ENCODE measurements around the gene SEMG2. TPM values are rescaled to one million over a fixed set of nuclear protein-coding genes. Genes with fewer than 3 reads are reported as not detected.

Gene SEMG2
- polyA plus RNA-seq, 3 donors: not detected

DNA sequence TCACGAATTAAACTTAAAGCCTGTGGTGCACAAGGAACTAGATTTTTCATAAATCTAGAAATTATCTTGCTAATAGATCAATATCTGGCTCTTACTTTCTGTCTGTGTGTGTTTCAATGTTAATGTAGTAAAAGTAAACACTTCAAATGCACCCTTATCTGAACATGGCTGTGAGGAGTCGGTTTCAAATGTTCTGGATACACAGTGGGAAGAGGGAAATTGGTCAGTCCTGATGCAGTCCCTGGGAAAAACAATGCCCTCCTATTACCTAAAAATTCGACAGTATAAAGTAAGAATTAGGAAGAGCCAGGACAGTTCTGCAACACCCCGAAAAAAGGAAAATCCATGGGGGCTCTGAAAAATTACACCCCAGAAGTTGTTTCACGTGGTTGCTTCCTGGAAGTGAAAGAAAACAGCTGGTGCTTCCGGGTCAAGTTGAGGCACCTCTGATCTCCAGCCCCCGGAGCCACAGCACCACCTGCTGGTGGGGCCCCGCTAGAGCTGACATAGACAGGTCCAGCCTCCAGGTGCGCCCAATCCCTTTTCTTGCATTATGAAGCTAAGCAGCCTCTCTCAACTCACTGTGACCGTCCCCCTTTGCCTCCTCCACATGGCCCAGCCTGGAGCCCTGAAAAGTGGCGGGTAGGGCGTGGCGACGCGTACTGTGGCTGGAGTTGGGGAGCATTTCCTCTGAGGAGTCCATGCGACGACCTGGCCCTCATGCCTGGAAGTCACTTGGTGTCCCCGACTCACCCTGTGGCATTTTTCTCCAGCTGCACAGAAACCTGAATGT lies 8.3 kb downstream of the SEMG2 start:
- DNase-seq: peak in 2 of 3 donors; percentile 11 to 26
- WGBS (ENCODE audit: insufficient coverage): 62% methylated on average over 13 of the region's 18 CpGs
- Histone ChIP-seq H3K27me3 (ENCODE audit: control insufficient read depth in 2 of 2, insufficient read depth in 2 of 2, low read length in 2 of 2) (peaks cover 2 to 11% of the 10 kb centered on the region in 2 donors), H3K27ac (ENCODE audit: low read depth in 1 of 2, low read length in 2 of 2) (no peak overlapping the region), H2AFZ (ENCODE audit: insufficient read depth, low read depth, low read length, poor library complexity, severe bottlenecking) (no peak overlapping the region), H3K4me2 (replicated peaks; ENCODE audit: extremely low read depth, low read length, poor library complexity, severe bottlenecking) (no peak overlapping the region), H3K4me1 (ENCODE audit: control insufficient read depth in 1 of 2, insufficient read depth in 2 of 2, low read length in 2 of 2) (no peaks in the 10 kb centered on the region), H3K79me2 (ENCODE audit: insufficient read depth, low read length) (no peaks in the 10 kb centered on the region), H4K20me1 (ENCODE audit: insufficient read depth, low read length) (no peaks in the 10 kb centered on the region), H3K4me3 (replicated peaks in 1 of 3; ENCODE audit: low read depth in 2 of 3, low read length in 3 of 3) (no peak overlapping the region), H3K9ac (ENCODE audit: insufficient read depth, low read length, poor library complexity, severe bottlenecking) (no peak overlapping the region), H3K36me3 (replicated peaks in 1 of 2; ENCODE audit: control insufficient read depth in 1 of 2, insufficient read depth in 2 of 2, low read length in 2 of 2) (no peaks in the 10 kb centered on the region), H3K9me3 (replicated peaks in 1 of 2; ENCODE audit: control insufficient read depth in 1 of 2, insufficient read depth in 1 of 2, low read length in 2 of 2) (no peaks in the 10 kb centered on the region)
- no peaks in the 10 kb centered on the region for H3K4me1 Mint-ChIP-seq
- no peak overlapping the region for H3K27ac Mint-ChIP-seq
- H3K36me3 Mint-ChIP-seq: no peaks in the 10 kb centered on the region
- intact Hi-C loops (cut with micrococcal nuclease): no loop called here
- peak overlapping the region in 1 of 2 donors; percentile 21 for H3K4me3 Mint-ChIP-seq
- peaks cover 5 to 43% (median 12%) of the 10 kb centered on the region in 3 donors for H3K27me3 Mint-ChIP-seq (ENCODE audit: low read depth in 3 of 3)
- TF ChIP-seq, protein P1, sequence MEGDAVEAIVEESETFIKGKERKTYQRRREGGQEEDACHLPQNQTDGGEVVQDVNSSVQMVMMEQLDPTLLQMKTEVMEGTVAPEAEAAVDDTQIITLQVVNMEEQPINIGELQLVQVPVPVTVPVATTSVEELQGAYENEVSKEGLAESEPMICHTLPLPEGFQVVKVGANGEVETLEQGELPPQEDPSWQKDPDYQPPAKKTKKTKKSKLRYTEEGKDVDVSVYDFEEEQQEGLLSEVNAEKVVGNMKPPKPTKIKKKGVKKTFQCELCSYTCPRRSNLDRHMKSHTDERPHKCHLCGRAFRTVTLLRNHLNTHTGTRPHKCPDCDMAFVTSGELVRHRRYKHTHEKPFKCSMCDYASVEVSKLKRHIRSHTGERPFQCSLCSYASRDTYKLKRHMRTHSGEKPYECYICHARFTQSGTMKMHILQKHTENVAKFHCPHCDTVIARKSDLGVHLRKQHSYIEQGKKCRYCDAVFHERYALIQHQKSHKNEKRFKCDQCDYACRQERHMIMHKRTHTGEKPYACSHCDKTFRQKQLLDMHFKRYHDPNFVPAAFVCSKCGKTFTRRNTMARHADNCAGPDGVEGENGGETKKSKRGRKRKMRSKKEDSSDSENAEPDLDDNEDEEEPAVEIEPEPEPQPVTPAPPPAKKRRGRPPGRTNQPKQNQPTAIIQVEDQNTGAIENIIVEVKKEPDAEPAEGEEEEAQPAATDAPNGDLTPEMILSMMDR (IDR thresholded peaks at IDR 0.05): peak; percentile 64
- peaks cover 0 to 6% (median 0%) of the 10 kb centered on the region in 7 donors for H3K9me3 Mint-ChIP-seq

DNA sequence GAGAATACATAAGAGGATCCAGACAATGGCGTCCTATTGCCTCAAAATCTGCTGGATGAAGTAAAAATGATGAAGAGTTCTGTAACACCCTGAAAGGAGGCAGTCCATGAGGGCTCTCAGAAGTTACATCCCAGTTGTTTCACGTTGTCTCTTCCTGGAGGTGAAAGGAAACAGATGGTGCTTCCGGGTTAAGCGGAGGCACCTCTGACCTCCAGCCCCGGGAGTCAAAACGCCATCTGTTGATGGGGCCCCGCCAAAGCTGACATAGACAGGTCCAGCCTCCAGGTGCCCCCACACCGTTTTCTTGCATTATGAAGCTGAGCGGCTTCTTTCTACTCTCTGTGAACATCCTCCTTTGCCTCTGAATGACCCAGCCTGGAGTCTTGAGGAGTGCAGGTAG lies 9.5 kb downstream of the SEMG2 start:
- Histone ChIP-seq H3K27me3 (ENCODE audit: control insufficient read depth in 2 of 2, insufficient read depth in 2 of 2, low read length in 2 of 2) (peaks cover 0 to 10% of the 10 kb centered on the region in 2 donors), H4K20me1 (ENCODE audit: insufficient read depth, low read length) (no peaks in the 10 kb centered on the region), H3K36me3 (replicated peaks in 1 of 2; ENCODE audit: control insufficient read depth in 1 of 2, insufficient read depth in 2 of 2, low read length in 2 of 2) (no peaks in the 10 kb centered on the region), H3K4me1 (ENCODE audit: control insufficient read depth in 1 of 2, insufficient read depth in 2 of 2, low read length in 2 of 2) (no peaks in the 10 kb centered on the region), H3K27ac (ENCODE audit: low read depth in 1 of 2, low read length in 2 of 2) (no peak overlapping the region), H3K4me2 (replicated peaks; ENCODE audit: extremely low read depth, low read length, poor library complexity, severe bottlenecking) (no peak overlapping the region), H3K9me3 (replicated peaks in 1 of 2; ENCODE audit: control insufficient read depth in 1 of 2, insufficient read depth in 1 of 2, low read length in 2 of 2) (peaks cover 0 to 6% of the 10 kb centered on the region in 2 donors), H3K4me3 (replicated peaks in 1 of 3; ENCODE audit: low read depth in 2 of 3, low read length in 3 of 3) (no peak overlapping the region), H3K79me2 (ENCODE audit: insufficient read depth, low read length) (no peaks in the 10 kb centered on the region), H2AFZ (ENCODE audit: insufficient read depth, low read depth, low read length, poor library complexity, severe bottlenecking) (no peak overlapping the region), H3K9ac (ENCODE audit: insufficient read depth, low read length, poor library complexity, severe bottlenecking) (no peak overlapping the region)
- peaks cover 0 to 6% (median 3%) of the 10 kb centered on the region in 7 donors for H3K9me3 Mint-ChIP-seq
- peak overlapping the region in 1 of 7 donors; percentile 27 for H3K27ac Mint-ChIP-seq
- DNase-seq: no peak
- H3K4me3 Mint-ChIP-seq: no peak overlapping the region
- no peaks in the 10 kb centered on the region for H3K4me1 Mint-ChIP-seq
- TF ChIP-seq, protein P1 (IDR thresholded peaks at IDR 0.05): no peak
- peaks cover 8 to 45% (median 8%) of the 10 kb centered on the region in 3 donors for H3K27me3 Mint-ChIP-seq (ENCODE audit: low read depth in 3 of 3)
- intact Hi-C loops (cut with micrococcal nuclease): no loop called here
- 81% methylated on average over 8 of the region's 9 CpGs for WGBS (ENCODE audit: insufficient coverage)
- H3K36me3 Mint-ChIP-seq: no peaks in the 10 kb centered on the region

All from CD14-positive monocyte (primary cell).